LNCAP (cell line): ENCODE measurements around the gene MRPL50.

ENCODE experiments used
- CTCF ChIP-seq: fragments of 450-650 bp; IDR thresholded peaks from 2 replicates; pipeline ENCODE4 v1.5.1; 2017; ENCODE audit warnings: mild to moderate bottlenecking

The MRPL50 gene

GRCh38 chr9:101362450-101362849 is 36.0 kb downstream of the MRPL50 start:
- TF ChIP-seq CTCF, result no peak

- TF ChIP-seq CTCF, result no peak
These were observed 37.8 kb downstream of the MRPL50 start for GRCh38 chr9:101360647-101361046.

- TF ChIP-seq CTCF, result no peak
These were observed 38.7 kb downstream of the MRPL50 start for GRCh38 chr9:101359679-101360078.

GRCh38 chr9:101356619-101357018 is 41.8 kb downstream of the MRPL50 start:
- no peak for TF ChIP-seq CTCF

- no peak for TF ChIP-seq CTCF
These were observed 43.4 kb downstream of the MRPL50 start for GRCh38 chr9:101354765-101355708.

GRCh38 chr9:101354143-101354764 is 44.2 kb downstream of the MRPL50 start:
- no peak for TF ChIP-seq CTCF

- no peak for TF ChIP-seq CTCF
These were observed 44.7 kb downstream of the MRPL50 start for GRCh38 chr9:101353683-101354082.
